Tongue (tissue), 2 donors: ENCODE results near the gene ARHGEF25. TPM values are rescaled to one million over a fixed set of nuclear protein-coding genes. Genes with fewer than 3 reads are reported as not detected.
A peak's percentile ranks its signal among the peaks of the same experiment; 100 is the strongest.
"Not testable (repeated sequence)": the region's sequence is repeated elsewhere in the genome, so short reads cannot be mapped to it uniquely, and the experiment has no call there.

Experiments
- DNase-seq: peaks from one replicate; pipeline ENCODE4 v3.0.0-alpha.2; 2015
- total RNA-seq: library from RNA; depleted of rRNA; stranded (reverse); fragments of >200 nt; gene quantifications from one replicate; pipeline ENCODE4 v1.2.3, GENCODE V29; 2014

ARHGEF25 gene
- 18.6 TPM for total RNA-seq

DNA sequence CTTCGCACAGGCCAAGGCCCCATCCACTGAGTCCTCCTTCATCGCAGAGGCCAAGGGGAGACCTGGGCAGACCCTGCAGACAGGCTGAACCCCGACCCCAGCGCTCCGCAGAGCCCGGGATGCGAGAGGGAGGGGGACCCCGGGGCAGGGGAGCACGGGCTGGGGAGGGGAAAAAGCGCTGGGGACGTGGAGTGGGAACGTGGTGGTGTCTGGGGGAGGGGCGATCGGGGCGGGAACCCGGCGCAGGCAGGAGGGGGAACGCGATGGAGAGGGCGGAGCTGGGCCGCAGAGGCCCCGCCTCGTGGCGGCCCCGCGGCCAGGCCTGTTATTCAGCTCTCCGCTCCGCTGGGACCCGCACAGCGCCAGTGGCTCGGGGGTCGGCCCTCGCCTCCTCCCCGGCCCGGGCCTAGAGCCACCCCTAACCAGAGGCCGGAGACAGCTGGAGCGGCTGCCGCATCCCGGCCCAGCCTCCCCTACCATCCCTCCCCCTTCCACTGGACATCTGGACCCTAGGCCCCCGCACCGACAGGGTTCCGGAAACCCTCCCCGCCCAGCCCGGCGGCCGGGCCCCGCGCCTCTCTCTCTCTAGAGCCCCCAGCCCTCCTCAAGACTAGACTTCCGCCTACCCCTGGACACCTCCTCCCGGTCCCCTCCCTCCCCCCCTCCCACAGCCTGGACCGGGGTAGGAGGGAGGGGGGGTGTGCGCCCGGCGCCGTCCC lies at the start of gene ARHGEF25:
Gene ARHGEF25, plus strand, starts transcription at position 328 of the 719 bp plus-strand sequence. CDS start 460 bp downstream, outside the sequence.
- DNase-seq = peak; percentile 91

DNA sequence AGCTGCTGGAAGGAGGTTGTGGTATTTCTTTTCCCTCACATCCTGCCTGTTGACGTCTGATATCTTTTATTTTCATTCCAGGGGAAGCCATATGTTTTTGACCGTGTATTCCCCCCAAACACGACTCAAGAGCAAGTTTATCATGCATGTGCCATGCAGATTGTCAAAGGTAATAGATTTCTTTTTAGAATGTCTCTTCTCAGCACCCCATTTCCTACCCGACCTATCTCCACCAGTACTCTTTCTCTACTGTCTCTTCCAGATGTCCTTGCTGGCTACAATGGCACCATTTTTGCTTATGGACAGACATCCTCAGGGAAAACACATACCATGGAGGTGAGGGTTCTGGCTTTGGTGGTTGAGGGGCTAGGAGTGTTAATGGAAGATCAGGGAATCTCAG lies 47.9 kb upstream of the ARHGEF25 start:
- DNase-seq = no peak

DNA sequence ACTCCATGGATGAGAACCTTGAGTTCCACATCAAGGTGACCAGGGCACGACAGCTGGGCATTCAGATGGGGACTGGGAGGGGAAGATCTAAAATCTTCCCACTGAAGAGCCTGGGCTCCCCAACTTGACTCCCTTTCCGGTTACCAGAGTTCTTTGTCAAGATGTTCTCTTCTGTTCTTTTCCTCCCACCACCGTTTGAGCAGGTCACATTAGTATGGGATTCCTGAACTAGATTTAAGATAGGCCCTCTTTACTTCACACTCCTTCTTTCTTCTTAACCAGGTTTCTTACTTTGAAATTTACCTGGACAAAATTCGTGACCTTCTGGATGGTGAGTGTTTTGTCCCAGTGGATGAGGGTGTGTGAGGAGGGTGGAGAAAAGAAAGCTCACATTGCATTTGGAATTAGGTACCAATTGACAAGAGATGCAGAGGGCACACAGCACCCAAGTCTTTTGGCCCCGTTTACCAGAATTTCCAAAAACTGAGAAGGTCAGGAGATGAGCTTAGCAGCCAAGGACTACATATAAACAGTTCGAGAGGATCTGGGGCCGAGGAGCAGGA lies 47.0 kb upstream of the ARHGEF25 start:
- no peak for DNase-seq

DNA sequence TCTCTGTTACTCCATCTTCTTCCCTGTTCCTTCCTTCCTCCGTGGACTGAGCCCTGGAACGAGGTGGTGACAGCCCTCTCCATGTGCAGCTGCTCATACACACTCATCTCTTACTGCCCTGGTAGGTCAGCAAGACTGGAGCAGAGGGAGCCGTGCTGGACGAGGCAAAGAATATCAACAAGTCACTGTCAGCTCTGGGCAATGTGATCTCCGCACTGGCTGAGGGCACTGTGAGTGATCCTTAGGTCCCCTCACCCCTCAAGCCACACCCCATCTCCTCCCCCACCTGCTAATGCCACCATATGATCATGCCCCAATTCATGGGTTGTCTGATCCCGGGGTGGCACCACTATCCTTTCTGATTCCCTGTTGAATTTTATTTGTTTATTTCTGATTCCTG lies 42.4 kb upstream of the ARHGEF25 start:
- DNase-seq = no peak

DNA sequence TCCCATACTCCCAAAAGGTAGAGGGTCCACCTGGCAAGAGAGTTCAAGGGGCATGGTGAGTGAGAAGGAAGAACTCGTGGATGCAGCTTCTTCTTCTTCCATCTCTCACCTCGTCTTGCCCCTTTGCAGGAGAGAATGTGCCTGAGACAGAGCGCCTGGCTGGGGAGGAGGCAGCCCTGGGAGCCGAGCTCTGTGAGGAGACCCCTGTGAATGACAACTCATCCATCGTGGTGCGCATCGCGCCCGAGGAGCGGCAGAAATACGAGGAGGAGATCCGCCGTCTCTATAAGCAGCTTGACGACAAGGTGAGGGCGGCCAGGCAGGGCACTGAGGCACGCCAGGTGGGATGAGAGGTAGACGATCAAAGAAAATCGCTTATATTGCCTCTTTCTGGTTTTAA lies 41.4 kb upstream of the ARHGEF25 start:
- DNase-seq = no peak

DNA sequence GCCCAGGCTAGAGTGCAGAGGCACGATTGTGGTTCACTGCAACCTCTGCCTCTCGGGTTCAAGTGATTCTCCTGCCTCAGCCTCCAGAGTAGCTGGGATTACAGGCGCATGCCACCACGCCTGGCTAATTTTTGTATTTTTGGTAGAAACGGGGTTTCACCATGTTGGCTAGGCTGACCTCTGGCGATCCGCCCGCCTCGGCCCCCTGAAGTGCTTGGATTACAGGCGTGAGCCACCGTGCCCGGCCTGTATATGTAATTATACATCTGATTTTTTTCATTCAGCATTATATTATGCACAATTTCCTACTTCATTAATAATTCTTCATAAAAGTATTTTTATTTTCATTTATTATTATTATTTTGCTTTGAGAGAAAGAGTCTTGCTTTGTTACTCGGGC lies 40.8 kb upstream of the ARHGEF25 start:
- DNase-seq = not testable (repeated sequence)

DNA sequence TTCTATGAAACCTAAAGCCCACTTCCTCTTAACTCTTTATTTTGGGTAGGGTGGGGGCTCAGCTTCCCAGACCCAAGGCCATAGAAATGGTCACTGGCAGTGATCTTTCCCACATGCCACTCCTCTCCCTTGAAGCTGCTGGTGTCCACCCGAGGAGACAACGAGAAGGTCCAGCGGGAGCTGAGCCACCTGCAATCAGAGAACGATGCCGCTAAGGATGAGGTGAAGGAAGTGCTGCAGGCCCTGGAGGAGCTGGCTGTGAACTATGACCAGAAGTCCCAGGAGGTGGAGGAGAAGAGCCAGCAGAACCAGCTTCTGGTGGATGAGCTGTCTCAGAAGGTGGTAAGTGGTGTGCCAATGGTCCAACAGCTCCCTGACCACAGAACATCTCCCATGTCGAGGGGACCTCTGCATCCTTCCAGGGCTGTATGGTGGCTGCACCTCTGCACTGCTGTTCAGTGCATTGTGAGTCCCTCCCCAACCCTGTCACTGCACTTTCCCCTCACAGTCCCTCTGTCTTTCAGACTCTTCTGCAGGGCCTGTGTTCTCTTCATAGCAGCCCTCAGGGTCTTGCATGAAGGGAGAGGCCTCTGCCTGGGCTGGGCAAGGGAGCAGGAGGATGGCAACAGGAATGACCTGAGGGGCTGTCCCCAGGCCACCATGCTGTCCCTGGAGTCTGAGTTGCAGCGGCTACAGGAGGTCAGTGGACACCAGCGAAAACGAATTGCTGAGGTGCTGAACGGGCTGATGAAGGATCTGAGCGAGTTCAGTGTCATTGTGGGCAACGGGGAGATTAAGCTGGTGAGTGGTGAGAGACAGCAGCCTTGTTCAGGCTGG lies 39.1 kb upstream of the ARHGEF25 start:
- no peak for DNase-seq

DNA sequence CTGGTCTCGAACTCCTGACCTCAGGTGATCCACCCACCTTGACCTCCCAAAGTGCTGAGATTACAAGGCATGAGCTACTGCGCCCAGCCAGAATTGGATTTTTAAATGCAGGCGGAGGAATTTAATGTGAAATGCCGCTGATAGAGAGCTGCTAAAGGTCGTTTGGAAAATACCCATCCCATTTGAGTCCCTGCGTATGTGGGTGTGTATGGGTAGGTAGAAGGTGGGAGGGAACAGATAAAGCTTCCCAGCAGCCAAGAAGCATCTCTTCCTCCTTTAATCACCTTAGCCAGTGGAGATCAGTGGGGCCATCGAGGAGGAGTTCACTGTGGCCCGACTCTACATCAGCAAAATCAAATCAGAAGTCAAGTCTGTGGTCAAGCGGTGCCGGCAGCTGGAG lies 36.4 kb upstream of the ARHGEF25 start:
- no peak for DNase-seq

DNA sequence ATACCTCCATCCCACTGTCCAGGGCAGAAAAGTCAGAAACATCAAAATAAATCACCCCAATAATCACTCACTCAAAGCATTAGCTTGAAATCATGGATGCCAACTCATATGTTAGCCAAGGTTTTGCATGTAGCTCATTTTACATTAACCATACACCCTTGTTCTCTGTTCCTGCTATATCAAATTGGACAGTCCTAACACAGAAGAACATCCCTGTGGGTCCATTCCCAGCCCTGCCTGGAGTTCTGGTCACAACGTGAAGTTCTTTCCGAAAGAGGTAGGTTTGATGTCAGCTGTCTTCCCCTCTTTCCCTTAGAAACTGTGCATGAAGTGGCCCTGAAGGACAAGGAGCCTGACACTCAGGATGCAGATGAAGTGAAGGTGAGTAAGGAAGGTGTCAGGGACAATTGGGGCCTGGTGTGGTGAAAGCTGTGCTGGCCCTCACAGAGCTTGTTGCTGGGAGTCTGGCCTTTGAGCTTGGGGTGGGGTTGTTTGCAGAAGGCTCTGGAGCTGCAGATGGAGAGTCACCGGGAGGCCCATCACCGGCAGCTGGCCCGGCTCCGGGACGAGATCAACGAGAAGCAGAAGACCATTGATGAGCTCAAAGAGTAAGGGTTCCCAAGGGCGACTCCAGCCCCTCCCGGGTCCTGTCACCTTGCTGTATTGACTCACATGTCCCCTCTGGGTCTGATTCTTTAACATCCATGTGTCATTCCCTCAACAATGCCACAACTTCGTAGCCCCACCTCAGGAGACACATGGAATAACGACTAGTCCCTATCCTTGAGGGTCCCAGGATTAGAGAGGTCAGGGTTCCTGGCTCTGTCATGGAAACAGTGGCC lies 35.2 kb upstream of the ARHGEF25 start:
- no peak for DNase-seq

DNA sequence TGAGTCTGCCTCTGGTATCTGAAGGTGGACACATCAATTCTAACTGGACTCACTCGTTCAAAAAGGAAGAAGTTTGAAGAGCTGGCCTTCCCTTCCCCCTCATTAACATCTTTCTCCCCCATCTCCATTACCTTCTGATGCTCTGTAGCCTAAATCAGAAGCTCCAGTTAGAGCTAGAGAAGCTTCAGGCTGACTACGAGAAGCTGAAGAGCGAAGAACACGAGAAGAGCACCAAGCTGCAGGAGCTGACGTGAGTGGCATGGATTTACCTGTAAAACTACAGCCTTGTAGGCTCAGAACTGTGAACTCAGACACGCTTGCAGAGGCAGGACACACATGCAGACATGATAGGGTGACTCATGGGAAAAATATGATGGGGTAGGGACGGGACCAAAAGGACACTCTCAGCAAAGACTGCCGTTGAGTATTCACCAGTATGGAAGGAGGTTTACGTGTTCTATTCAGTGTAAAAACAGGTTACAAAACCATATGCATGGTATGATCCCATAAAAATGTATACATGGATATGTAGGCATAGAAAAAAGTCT lies 34.5 kb upstream of the ARHGEF25 start:
- DNase-seq = no peak

DNA sequence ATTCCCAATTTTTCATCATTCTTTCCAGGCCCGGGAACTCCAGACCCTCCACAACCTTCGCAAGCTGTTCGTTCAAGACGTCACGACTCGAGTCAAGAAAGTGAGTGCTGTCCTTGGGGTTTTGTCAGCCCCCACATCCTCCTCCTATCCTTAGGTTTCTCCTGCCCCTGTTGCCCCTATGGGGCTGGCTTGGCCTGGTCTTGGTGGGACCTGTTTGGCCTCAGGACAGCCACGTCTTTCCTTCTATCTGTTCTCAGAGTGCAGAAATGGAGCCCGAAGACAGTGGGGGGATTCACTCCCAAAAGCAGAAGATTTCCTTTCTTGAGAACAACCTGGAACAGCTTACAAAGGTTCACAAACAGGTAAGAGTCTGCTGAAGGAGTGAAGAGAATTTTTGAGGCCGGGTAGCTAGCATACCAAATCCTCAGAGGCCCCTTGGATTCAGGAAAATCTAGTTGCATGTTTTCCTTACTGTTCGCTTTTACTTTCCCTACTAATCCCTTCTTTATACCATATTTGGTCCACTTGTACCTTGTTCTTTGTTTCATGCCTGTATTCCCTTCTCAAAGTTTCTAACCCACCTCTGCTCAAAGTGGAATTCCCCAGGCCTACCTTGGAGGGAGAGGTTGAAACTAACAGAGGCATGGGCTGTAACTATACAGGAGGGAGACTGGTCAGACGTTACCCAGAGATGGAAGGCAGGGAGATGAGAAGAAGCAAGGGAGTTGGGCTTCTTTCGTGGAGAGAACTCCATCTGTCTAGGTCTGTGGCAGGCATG lies 33.1 kb upstream of the ARHGEF25 start:
- no peak for DNase-seq

DNA sequence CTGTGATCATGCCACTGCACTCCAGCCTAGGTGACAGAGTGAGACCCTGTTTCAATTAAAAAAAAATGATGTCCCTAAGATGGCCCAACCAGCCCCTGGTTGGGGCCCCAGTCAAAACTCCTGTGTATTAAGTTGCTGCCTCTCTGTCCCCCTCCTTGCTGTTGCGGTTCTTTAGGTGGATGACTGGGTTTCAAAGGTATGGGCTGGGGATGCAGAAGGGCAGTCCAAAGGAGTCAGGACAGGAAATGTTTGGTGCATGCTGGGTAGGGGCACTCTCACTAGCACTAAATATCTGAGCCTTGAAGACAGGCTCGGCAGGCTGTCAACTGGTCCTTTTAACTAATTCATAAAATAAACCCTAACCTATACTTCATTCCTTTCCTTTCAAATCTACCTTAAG lies 32.2 kb upstream of the ARHGEF25 start:
- DNase-seq = no peak

DNA sequence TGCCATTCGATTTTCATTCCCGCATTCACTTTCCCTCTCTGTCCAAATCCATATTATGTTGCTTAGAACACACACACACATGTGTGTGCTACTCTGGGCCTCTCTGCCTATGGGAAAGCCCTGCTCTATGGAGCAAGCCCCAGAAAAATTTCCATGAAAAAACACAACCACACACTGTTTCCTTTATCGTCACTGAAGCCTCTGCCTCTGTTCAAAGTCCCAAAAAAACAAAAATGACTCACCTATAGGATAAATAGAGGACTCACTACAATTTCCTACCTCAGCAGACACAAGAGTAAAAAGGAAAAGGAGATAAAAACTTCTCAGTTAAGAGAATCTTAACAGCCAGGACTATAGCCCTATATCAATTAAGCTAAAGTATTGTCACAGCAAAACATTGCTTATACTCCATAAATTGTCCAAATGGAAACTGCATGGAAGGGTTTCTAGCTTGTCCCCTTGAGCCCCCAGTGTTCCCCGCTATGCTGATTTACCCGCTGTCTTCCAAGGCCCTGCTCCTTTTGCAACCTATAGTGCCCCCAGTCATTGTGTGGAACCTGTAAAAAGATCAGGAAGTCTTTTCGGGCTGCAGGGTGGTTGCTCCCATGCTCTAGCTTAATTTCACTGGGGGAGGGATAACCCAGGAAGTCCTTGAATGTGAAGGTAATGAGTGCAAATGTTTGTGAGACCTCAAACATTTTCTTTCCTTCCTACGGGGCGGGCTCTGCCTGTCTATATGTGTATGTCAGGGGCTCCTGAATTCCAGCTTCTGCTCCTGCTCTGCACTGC lies 31.4 kb upstream of the ARHGEF25 start:
- DNase-seq = no peak

DNA sequence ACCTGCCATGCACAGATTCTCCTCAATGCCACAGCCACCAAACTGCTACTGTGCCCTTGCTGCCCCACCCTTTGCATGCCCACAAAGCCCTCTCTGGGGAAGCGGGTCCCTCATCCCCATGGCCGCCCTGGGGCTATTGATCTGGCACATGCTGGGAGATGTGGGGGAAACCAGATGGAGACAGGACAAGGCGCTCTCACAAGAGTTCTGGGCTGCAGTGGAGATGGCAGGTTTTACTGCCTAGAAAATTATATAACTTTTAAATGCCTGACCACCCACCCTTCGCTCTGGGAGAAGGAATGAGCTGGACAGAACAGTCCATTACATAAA lies 30.8 kb upstream of the ARHGEF25 start:
- DNase-seq = no peak

DNA sequence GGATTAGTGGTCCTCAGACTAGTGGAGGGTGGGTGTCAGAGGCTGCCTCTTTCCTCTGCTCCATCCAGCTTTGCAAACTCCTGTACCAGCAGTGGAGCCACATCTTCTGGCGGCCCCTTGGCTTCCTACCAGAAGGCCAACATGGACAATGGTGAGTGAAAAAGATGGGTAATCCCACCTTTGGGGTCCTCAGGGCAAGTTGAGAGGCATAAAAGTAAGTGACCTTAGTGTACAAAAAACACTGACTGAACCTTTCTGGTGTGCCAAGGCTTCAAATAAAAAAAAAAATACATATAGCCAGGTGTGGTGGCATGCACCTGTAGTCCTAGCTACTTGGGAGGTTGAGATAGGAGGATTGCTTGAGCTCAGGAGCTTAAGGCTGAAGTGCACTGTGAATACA lies 29.4 kb upstream of the ARHGEF25 start:
- no peak for DNase-seq

DNA sequence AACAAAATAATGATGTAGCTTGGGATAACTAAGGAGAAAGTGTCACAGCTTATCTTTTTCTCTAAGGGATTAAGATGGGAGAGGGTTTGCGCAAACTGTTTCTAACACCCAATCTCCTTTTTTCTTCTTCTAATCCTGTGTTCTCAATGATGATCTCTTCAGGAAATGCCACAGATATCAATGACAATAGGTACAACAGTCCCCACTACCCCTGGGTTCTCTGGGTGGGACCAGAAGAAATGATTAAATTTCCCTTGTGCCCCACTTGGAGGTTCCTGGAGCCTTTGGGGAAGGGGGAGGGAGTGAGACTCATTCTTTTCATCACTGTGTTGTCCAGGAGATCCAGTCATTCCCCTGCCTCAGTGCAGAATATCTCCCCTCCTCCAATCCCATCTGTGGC lies 28.8 kb upstream of the ARHGEF25 start:
- DNase-seq = no peak

DNA sequence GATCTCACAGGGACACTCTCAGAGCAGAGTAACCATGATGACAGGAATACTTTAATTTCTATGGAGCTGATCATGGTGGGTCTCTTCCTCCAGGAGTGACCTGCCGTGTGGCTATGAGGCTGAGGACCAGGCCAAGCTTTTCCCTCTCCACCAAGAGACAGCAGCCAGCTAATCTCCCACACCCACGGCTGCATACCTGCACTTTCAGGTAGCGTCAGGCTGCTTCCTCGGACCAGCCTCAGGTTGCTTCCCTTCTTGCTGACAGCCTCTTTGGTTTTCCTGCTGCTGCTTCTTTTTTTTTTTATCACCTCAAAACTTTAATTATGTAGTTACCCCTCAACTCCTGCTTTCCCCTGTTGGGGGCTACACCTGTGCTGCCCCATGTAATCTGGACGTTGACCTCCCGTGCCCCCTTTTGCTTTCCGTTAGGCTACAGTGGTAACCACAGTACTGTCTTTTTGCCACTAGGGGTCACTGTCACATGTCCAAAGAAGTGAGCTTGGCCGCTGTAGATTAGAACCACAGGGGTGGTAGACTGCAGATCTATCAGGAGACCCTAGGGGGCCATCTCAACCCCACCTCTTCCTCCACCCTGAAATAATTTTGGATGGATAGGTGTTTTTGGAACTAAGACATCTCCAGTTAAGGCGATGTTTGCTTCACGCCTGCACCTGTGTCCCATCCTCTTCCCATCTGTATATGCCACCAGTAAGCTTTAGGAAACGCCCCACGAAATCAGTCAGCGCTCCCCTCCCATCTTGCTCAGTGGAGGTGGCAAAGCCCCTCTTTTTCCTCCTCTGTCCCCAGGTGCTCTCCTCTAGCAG lies 28.0 kb upstream of the ARHGEF25 start:
- DNase-seq = peak; percentile 90

DNA sequence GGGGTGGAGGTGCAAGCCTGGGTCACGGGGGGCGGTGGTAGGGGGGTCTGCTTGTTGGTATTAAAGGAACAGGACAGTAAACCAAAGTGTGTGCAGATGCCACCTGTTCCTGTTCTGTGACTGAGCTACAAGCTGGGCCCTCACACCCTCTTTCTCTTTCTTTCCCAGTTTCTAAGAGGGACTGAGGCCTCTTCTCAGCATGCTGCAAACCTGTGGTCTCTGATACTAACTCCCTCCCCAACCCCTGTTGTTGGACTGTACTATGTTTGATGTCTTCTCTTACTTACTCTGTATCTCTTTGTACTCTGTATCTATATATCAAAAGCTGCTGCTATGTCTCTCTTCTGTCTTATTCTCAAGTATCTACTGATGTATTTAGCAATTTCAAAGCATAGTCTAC lies 27.2 kb upstream of the ARHGEF25 start:
- DNase-seq = no peak

DNA sequence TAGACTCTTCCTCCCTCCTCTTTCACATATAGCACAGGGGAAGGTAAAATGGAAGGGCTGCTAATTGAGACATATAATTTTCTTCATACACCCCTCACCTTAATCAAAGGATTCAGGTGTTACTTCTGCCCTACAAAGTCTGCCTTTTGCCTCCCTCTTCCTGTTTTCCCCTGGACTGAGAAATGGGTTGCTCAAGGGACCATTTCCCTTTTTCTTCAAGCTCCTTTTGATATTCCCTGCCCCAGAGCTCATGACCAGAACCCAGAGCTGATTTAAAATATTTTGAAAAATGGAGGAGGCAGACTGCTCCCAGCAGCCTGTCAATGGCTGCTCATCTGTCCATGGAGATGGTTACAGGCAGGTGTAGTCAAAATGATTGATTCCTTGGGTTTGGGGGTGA lies 26.5 kb upstream of the ARHGEF25 start:
- DNase-seq = no peak

DNA sequence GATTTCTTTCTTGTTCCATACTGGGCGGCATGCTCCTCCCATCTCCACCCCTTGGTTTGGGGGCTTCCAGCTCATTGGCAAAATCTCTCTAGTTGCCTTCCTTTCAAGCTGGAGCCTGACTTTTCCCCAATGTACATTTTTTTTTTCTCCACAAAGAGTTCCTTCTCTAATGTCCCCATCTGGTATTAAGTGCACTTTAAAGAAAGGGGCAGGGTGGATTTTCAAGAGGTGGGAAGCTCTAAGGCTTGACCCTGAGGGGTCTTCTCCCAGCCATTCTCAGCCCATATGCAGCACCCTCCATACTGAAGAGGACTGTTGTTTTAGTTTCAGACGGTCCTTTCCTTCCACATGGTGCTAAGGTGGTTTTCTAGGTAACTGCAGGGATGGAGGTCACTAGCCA lies 26.1 kb upstream of the ARHGEF25 start:
- DNase-seq = no peak
